SK-N-SH (cell line): ENCODE results near the gene RBM19. TPM values are rescaled to one million over a fixed set of nuclear protein-coding genes. Genes with fewer than 3 reads are reported as not detected.

ENCODE experiments used
- CTCF ChIA-PET: fragments of 300-600, 350-600 bp; formaldehyde crosslinking; extraction: SDS; loops from one replicate; lab custom pipeline; 2021; lab: Yijun Ruan, JAX
- POLR2A ChIA-PET: fragments of 350-600 bp; sonication (Branson Sonifier 250); formaldehyde crosslinking; extraction: SDS; loops from one replicate; lab custom pipeline; 2020; ENCODE audit warnings: antibody characterized with exemption, inconsistent platforms; lab: Yijun Ruan, JAX
- DNase-seq: peaks from one replicate; pipeline ENCODE4 v3.0.0; 2012
- H2AFZ ChIP-seq: fragments of 200-600 bp; sonication (generic); 2 replicates; pipeline ENCODE4 v1.8.1; 2016; ENCODE audit warnings: antibody characterized with exemption, mild to moderate bottlenecking, low read depth
- H3F3A ChIP-seq: fragments of 200-600 bp; sonication (generic); replicated peaks from 2 replicates; pipeline ENCODE3; 2016; ENCODE audit warnings: antibody characterized with exemption, mild to moderate bottlenecking; ENCODE audit not compliant: insufficient read depth
- H3K27ac ChIP-seq, 2 experiments: fragments of 200-500 bp in 1 of 2; fragments of 200-600 bp in 1 of 2; sonication (Bioruptor generic) in 1 of 2; sonication (generic), shearing (Covaris generic) in 1 of 2; 2 replicates each; pipeline versions ENCODE4 v1.5.1 to v1.6.1; 2014 to 2016; ENCODE audit warnings: low read depth in 2 of 2, inconsistent platforms in 1 of 2, low read length in 1 of 2, mild to moderate bottlenecking in 1 of 2, mixed read lengths in 1 of 2
- H3K27me3 ChIP-seq: fragments of 200-600 bp; sonication (generic), shearing (Covaris generic); 2 replicates; pipeline ENCODE4 v1.6.1; 2016; ENCODE audit warnings: mixed run types; ENCODE audit not compliant: insufficient read depth
- H3K36me3 ChIP-seq, 2 experiments: fragments of 200-500 bp in 1 of 2; fragments of 200-600 bp in 1 of 2; sonication (Bioruptor generic) in 1 of 2; sonication (generic) in 1 of 2; replicated peaks in 1 of 2; 2 replicates each; pipeline versions ENCODE3 to v1.5.1; 2014 to 2016; ENCODE audit warnings: low read length in 1 of 2, mild to moderate bottlenecking in 1 of 2; ENCODE audit not compliant: insufficient read depth in 2 of 2, control insufficient read depth in 1 of 2
- H3K4me1 ChIP-seq, 2 experiments: fragments of 200-500 bp in 1 of 2; fragments of 200-600 bp in 1 of 2; sonication (Bioruptor generic) in 1 of 2; sonication (generic), shearing (Covaris generic) in 1 of 2; 2 replicates each; pipeline versions ENCODE4 v1.5.1 to v1.6.1; 2014 to 2016; ENCODE audit warnings: low read depth in 1 of 2, low read length in 1 of 2, mixed run types in 1 of 2; ENCODE audit not compliant: insufficient read depth in 2 of 2, control insufficient read depth in 1 of 2
- H3K4me2 ChIP-seq: fragments of 200-600 bp; sonication (generic), shearing (Covaris generic); 2 replicates; pipeline ENCODE4 v1.6.1; 2017; ENCODE audit warnings: mixed run types
- H3K4me3 ChIP-seq, 2 experiments: fragments of 200-500 bp in 1 of 2; fragments of 200-600 bp in 1 of 2; sonication (Bioruptor generic) in 1 of 2; sonication (generic), shearing (Covaris generic) in 1 of 2; 2 replicates each; pipeline versions ENCODE4 v1.5.1 to v1.8.1; 2014 to 2016; ENCODE audit warnings: low read depth in 2 of 2, inconsistent platforms in 1 of 2, low read length in 1 of 2, mild to moderate bottlenecking in 1 of 2, mixed read lengths in 1 of 2, moderate library complexity in 1 of 2
- H3K79me2 ChIP-seq: fragments of 200-600 bp; sonication (generic); 2 replicates; pipeline ENCODE4 v1.8.1; 2017; ENCODE audit warnings: mild to moderate bottlenecking; ENCODE audit not compliant: insufficient read depth
- H3K9ac ChIP-seq: fragments of 200-600 bp; sonication (generic); 2 replicates; pipeline ENCODE4 v1.6.1; 2017; ENCODE audit warnings: mixed run types
- H3K9me2 ChIP-seq: fragments of 200-600 bp; sonication (generic); 2 replicates; pipeline ENCODE4 v1.6.1; 2017; ENCODE audit warnings: mixed run types
- H3K9me3 ChIP-seq: fragments of 200-600 bp; sonication (generic); 2 replicates; pipeline ENCODE4 v1.6.1; 2017; ENCODE audit warnings: mixed run types, mild to moderate bottlenecking, moderate library complexity
- H4K20me1 ChIP-seq: fragments of 200-600 bp; sonication (generic); 2 replicates; pipeline ENCODE4 v1.6.1; 2017; ENCODE audit warnings: mild to moderate bottlenecking, mixed run types; ENCODE audit not compliant: insufficient read depth
- EZH2phosphoT487 ChIP-seq: fragments of 200-600 bp; sonication (generic); IDR thresholded peaks from 2 replicates; pipeline ENCODE4 v1.6.1; 2017; ENCODE audit warnings: low read depth, mixed run types, mild to moderate bottlenecking, antibody characterized with exemption, moderate library complexity, borderline replicate concordance
- FOSL2 ChIP-seq: IDR thresholded peaks from 2 replicates; pipeline ENCODE4 v1.4.0; 2012; ENCODE audit warnings: low read depth, mild to moderate bottlenecking, moderate library complexity, borderline replicate concordance
- POLR2AphosphoS5 ChIP-seq: IDR thresholded peaks from 2 replicates; pipeline ENCODE4 v1.6.1; 2012; ENCODE audit warnings: low read depth, low read length
- RCOR1 ChIP-seq: fragments of 150-350 bp; IDR thresholded peaks from 2 replicates; pipeline ENCODE4 v1.6.1; 2017; ENCODE audit warnings: antibody characterized with exemption, low read length
- RFX5 ChIP-seq: IDR thresholded peaks from 2 replicates; pipeline ENCODE4 v1.6.1; 2012; ENCODE audit warnings: mild to moderate bottlenecking, improper control_type of control experiment, low read length
- TAF1 ChIP-seq: IDR thresholded peaks from 2 replicates; pipeline ENCODE4 v1.6.1; 2012; ENCODE audit warnings: low read depth, mild to moderate bottlenecking, low read length, moderate library complexity, borderline replicate concordance
- TCF12 ChIP-seq: IDR thresholded peaks from 2 replicates; pipeline ENCODE4 v1.4.0; 2012
- WGBS: methylation state at CpG from one replicate; pipeline ENCODE4 v1.1.6; 2017; ENCODE audit warnings: low lambda C conversion rate; 5-methylcytosine and 5-hydroxymethylcytosine counted together
- polyA plus RNA-seq, 3 experiments: library from polyadenylated mRNA; depleted of rRNA; stranded (reverse); fragments of >200 nt; gene quantifications; 2 replicates each; pipeline ENCODE4 v1.2.3, GENCODE V29; 2012
- TF ChIP-seq, protein P1 (sequence below): IDR thresholded peaks from 2 replicates; pipeline ENCODE4; 2012
- TF ChIP-seq, protein P2 (sequence below): IDR thresholded peaks from 2 replicates; pipeline ENCODE4 v1.4.0; 2012; ENCODE audit warnings: low read depth, borderline replicate concordance

Gene RBM19
- polyA plus RNA-seq, 1 of the 3 experiments (the other 2 are of a cell fraction) = 16.6 TPM

DNA sequence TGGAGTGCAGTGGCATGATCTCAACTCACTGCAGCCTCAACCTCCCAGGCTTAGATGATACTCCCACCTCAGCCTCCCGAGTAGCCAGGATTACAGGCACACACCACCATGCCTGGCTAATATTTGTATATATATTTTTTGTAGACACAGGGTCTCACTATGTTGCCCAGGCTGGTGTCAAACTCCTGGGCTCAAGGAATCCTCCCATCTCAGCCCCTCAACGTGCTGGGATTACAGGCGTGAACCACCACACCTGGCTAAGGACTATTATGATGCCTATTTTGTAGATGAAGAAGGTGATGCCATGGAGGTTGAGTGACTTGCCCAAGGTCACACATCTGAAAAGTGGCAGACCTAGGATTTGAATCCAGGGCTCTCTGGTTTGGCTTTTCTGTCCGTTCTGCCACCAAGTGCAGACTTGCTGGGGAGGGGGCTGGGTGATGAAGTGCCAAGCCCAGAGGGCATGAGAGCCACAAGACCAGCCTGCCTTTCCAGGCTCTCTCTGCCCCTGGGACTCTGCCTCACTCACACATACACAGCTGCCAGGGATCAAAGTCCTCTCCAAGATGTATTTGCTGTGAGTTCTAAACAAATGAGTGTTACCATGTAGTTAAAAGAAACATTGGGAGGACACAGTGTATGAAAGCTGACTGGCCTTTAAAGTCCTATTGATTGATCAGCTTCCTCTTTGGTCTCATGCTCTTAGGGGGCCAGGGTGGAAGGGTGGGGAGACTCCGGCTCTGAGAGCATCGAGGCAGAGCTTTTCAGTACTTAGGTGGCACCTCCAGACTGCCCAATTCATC, 21.3 kb upstream of the RBM19 start:
- Histone ChIP-seq H3K9me3 (no peaks in the 10 kb centered on the region), H3K4me3 (no peak overlapping the region), H3K9ac (no peak overlapping the region), H2AFZ (no peak overlapping the region), H3K27me3 (peaks cover 18% of the 10 kb centered on the region; the same call in 1 of the 2 replicates), H3K4me1 (no peaks in the 10 kb centered on the region), H3K4me2 (no peak overlapping the region), H3K27ac (no peak overlapping the region), H4K20me1 (no peaks in the 10 kb centered on the region), H3K79me2 (no peaks in the 10 kb centered on the region), H3K36me3 (no peaks in the 10 kb centered on the region), H3K9me2 (no peaks in the 10 kb centered on the region), H3F3A (no peaks in the 10 kb centered on the region)
- POLR2A ChIA-PET = no interaction called here
- DNase-seq = no peak
- TF ChIP-seq RCOR1 (no peak), RFX5 (no peak), TCF12 (no peak), POLR2AphosphoS5 (no peak)
- TF ChIP-seq, protein P1, sequence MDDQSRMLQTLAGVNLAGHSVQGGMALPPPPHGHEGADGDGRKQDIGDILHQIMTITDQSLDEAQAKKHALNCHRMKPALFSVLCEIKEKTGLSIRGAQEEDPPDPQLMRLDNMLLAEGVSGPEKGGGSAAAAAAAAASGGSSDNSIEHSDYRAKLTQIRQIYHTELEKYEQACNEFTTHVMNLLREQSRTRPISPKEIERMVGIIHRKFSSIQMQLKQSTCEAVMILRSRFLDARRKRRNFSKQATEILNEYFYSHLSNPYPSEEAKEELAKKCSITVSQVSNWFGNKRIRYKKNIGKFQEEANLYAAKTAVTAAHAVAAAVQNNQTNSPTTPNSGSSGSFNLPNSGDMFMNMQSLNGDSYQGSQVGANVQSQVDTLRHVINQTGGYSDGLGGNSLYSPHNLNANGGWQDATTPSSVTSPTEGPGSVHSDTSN = no peak
- TF ChIP-seq, protein P2, sequence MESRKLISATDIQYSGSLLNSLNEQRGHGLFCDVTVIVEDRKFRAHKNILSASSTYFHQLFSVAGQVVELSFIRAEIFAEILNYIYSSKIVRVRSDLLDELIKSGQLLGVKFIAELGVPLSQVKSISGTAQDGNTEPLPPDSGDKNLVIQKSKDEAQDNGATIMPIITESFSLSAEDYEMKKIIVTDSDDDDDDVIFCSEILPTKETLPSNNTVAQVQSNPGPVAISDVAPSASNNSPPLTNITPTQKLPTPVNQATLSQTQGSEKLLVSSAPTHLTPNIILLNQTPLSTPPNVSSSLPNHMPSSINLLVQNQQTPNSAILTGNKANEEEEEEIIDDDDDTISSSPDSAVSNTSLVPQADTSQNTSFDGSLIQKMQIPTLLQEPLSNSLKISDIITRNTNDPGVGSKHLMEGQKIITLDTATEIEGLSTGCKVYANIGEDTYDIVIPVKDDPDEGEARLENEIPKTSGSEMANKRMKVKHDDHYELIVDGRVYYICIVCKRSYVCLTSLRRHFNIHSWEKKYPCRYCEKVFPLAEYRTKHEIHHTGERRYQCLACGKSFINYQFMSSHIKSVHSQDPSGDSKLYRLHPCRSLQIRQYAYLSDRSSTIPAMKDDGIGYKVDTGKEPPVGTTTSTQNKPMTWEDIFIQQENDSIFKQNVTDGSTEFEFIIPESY = no peak
- 4% methylated on average over 6 of the region's 6 CpGs for WGBS
- CTCF ChIA-PET = interaction anchor here (1.0 kb wide), 1 partner anchor 650 kb away, joined by 3 read pairs; no protein-coding TSS in a partner anchor

DNA sequence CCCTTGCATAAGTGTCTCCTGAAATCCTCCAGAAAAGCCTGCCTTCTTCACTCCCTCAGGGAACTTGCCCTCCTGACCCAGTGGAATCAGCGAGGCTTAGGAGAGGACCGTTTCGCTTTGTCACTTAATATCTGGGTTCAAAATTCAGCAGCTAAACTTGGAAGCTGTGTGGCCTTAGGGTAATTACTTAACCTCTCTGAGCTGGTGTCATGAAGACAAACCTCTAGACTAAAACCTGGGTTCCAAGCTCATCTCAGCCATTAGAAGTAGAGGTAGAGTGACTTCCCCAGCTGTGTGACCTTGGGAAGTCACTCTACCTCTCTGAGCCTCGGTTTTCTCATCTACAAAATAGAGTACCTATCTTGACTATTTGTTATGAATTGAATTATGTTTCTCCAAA, 18.3 kb upstream of the RBM19 start:
- WGBS = 6% methylated on average over 4 of the region's 4 CpGs
- no peak for TF ChIP-seq FOSL2
- TF ChIP-seq TAF1 = no peak
- no peak for TF ChIP-seq RFX5
- TF ChIP-seq EZH2phosphoT487 = no peak
- Histone ChIP-seq H3K79me2 (no peaks in the 10 kb centered on the region), H3K36me3 (no peaks in the 10 kb centered on the region), H3K4me1 (no peaks in the 10 kb centered on the region), H3F3A (no peaks in the 10 kb centered on the region), H3K9me3 (no peaks in the 10 kb centered on the region), H2AFZ (no peak overlapping the region), H3K27ac (no peak overlapping the region), H4K20me1 (no peaks in the 10 kb centered on the region), H3K9ac (no peak overlapping the region), H3K4me3 (no peak overlapping the region), H3K4me2 (no peak overlapping the region), H3K9me2 (no peaks in the 10 kb centered on the region), H3K27me3 (0 out of 2 replicates have a peak, but pooled peaks cover 7% of the 10 kb centered on the region)
- DNase-seq = no peak
- ChIA-PET CTCF (interaction anchor here (1.1 to 4.6 kb wide), 4 partner anchors 9 to 525 kb away, joined by 3 to 89 read pairs (median 6); no protein-coding TSS in a partner anchor), POLR2A (no interaction called here)
